Liver (tissue), 9 donors: ENCODE measurements around the gene CNTD1. TPM values are rescaled to one million over a fixed set of nuclear protein-coding genes. Genes with fewer than 3 reads are reported as not detected.
A peak's percentile ranks its signal among the peaks of the same experiment; 100 is the strongest.

Source experiments
- DNase-seq: peaks from one replicate; pipeline ENCODE4 v3.0.0-alpha.2; 2017; ENCODE audit warnings: low spot score
- H3K27ac ChIP-seq, 2 donors: one replicate each; pipeline ENCODE4 v1.7.0; 2013; ENCODE audit warnings: inconsistent platforms in 2 of 2, low read length in 2 of 2, control low read depth in 1 of 2, low read depth in 1 of 2, mild to moderate bottlenecking in 1 of 2
- H3K27me3 ChIP-seq, 4 donors: one replicate each; pipeline versions ENCODE4 v1.6.1 to v1.7.0; 2013; ENCODE audit warnings: low read length in 3 of 4, inconsistent platforms in 1 of 4, mild to moderate bottlenecking in 1 of 4, moderate library complexity in 1 of 4; ENCODE audit not compliant: control insufficient read depth in 4 of 4, insufficient read depth in 4 of 4
- H3K36me3 ChIP-seq, 4 donors: one replicate each; pipeline versions ENCODE4 v1.6.1 to v1.7.0; 2013; ENCODE audit warnings: low read length in 3 of 4, mild to moderate bottlenecking in 3 of 4, low read depth in 1 of 4, moderate library complexity in 1 of 4; ENCODE audit not compliant: control insufficient read depth in 4 of 4, insufficient read depth in 3 of 4
- H3K4me1 ChIP-seq, 4 donors: one replicate each; pipeline versions ENCODE4 v1.6.1 to v1.7.0; 2013; ENCODE audit warnings: low read length in 3 of 4, mild to moderate bottlenecking in 3 of 4, moderate library complexity in 1 of 4; ENCODE audit not compliant: control insufficient read depth in 4 of 4, insufficient read depth in 4 of 4
- H3K4me3 ChIP-seq, 3 donors: one replicate each; pipeline versions ENCODE4 v1.6.1 to v1.7.0; 2013; ENCODE audit warnings: low read length in 3 of 3, control low read depth in 1 of 3, low read depth in 1 of 3, mild to moderate bottlenecking in 1 of 3
- H3K9ac ChIP-seq, 2 donors: one replicate each; pipeline ENCODE4 v1.7.0; 2013; ENCODE audit warnings: low read length in 2 of 2, mild to moderate bottlenecking in 2 of 2, moderate library complexity in 2 of 2, control low read depth in 1 of 2, low read depth in 1 of 2
- H3K9me3 ChIP-seq, 4 donors: one replicate each; pipeline versions ENCODE4 v1.6.1 to v1.7.0; 2013; ENCODE audit warnings: low read length in 3 of 4; ENCODE audit not compliant: control insufficient read depth in 4 of 4
- CTCF ChIP-seq: fragments of 150-350 bp; IDR thresholded peaks from 2 replicates; pipeline ENCODE4 v1.5.1; 2017; ENCODE audit warnings: improper control_type of control experiment, low read depth, low read length; ENCODE audit not compliant: missing input control
- EGR1 ChIP-seq, 2 donors: IDR thresholded peaks; 2 replicates each; pipeline ENCODE4 v1.6.1; 2016 to 2018; ENCODE audit warnings: antibody characterized with exemption in 2 of 2, low read depth in 2 of 2
- FOXA1 ChIP-seq: IDR thresholded peaks from 2 replicates; pipeline ENCODE4 v1.6.1; 2016; ENCODE audit warnings: antibody characterized with exemption
- FOXA2 ChIP-seq: IDR thresholded peaks from 2 replicates; pipeline ENCODE4 v1.6.1; 2016; ENCODE audit warnings: antibody characterized with exemption
- GABPA ChIP-seq, 2 donors: IDR thresholded peaks in 1 of 2; conservative IDR thresholded peaks in 1 of 2; 2 replicates each; pipeline ENCODE4 v1.6.1; 2016; ENCODE audit warnings: antibody characterized with exemption in 2 of 2, mild to moderate bottlenecking in 1 of 2, moderate library complexity in 1 of 2
- HNF4A ChIP-seq, 2 donors: conservative IDR thresholded peaks; 2 replicates each; pipeline ENCODE4 v1.6.1; 2016; ENCODE audit warnings: antibody characterized with exemption in 2 of 2, mild to moderate bottlenecking in 2 of 2
- JUND ChIP-seq, 2 donors: IDR thresholded peaks; 2 replicates each; pipeline ENCODE4 v1.6.1; 2016; ENCODE audit warnings: antibody characterized with exemption in 2 of 2
- MAX ChIP-seq: IDR thresholded peaks from 2 replicates; pipeline ENCODE4 v1.6.1; 2016; ENCODE audit warnings: antibody characterized with exemption
- NR2F2 ChIP-seq: IDR thresholded peaks from 2 replicates; pipeline ENCODE4 v1.6.1; 2016; ENCODE audit warnings: antibody characterized with exemption
- RAD21 ChIP-seq, 2 donors: IDR thresholded peaks; 2 replicates each; pipeline ENCODE4 v1.6.1; 2016; ENCODE audit warnings: antibody characterized with exemption in 2 of 2, mild to moderate bottlenecking in 2 of 2
- REST ChIP-seq: IDR thresholded peaks from 2 replicates; pipeline ENCODE4 v1.6.1; 2016; ENCODE audit warnings: antibody characterized with exemption, mild to moderate bottlenecking
- RXRA ChIP-seq, 2 donors: IDR thresholded peaks; 2 replicates each; pipeline ENCODE4 v1.6.1; 2017 to 2018; ENCODE audit warnings: antibody characterized with exemption in 2 of 2, mild to moderate bottlenecking in 1 of 2
- SP1 ChIP-seq: IDR thresholded peaks from 2 replicates; pipeline ENCODE4 v1.6.1; 2018; ENCODE audit warnings: antibody characterized with exemption, mild to moderate bottlenecking
- WGBS: extraction: QIAGEN DNeasy Blood & Tissue Kit; methylation state at CpG from one replicate; pipeline ENCODE4 v1.1.7; 2013; 5-methylcytosine and 5-hydroxymethylcytosine counted together
- polyA plus RNA-seq, 2 donors: library from polyadenylated mRNA; stranded (reverse) in 1 of 2; unstranded in 1 of 2; fragments of 200-250 nt in 1 of 2; fragments of >200 nt in 1 of 2; fragmentation: Nextera tagmentation in 1 of 2; extraction: Ambion mirVana in 1 of 2; gene quantifications; one replicate each; pipeline versions ENCODE4 v1.2.1 to v1.2.3, GENCODE V29; 2013 to 2015
- total RNA-seq, 2 donors: library from RNA; depleted of rRNA; stranded (reverse); fragments of >200 nt; gene quantifications; one replicate each; pipeline ENCODE4 v1.2.3, GENCODE V29; 2014
- donor health status: healthy.
- donor health status: healthy.
- donor health status: healthy.
- donor health status: healthy.
- donor health status: healthy.

CNTD1 gene
- total and polyA plus RNA-seq, 4 donors, result 0.28 to 0.93 (median 0.89) TPM; not detected in 1

- DNase-seq, result no peak
- H3K27ac ChIP-seq, result no peak overlapping the region
- WGBS, result 53% methylated on average over 2 of the region's 2 CpGs
- no peaks in the 10 kb centered on the region for H3K36me3 ChIP-seq
- no peak for TF ChIP-seq FOXA1
- no peak for TF ChIP-seq NR2F2
- no peak for TF ChIP-seq MAX
- no peak for TF ChIP-seq JUND (IDR thresholded peaks at IDR 0.05)
- TF ChIP-seq RAD21 (IDR thresholded peaks at IDR 0.05), result no peak
- TF ChIP-seq FOXA2, result no peak
- TF ChIP-seq REST, result no peak
- no peak for TF ChIP-seq RXRA (IDR thresholded peaks at IDR 0.05)
- no peak for TF ChIP-seq HNF4A (conservative IDR thresholded peaks at IDR 0.05)
- no peak for TF ChIP-seq GABPA (IDR thresholded peaks at IDR 0.05 in 1 of 2, conservative IDR thresholded peaks at IDR 0.05 in 1 of 2)
- TF ChIP-seq EGR1 (IDR thresholded peaks at IDR 0.05; ENCODE audit: low read depth in 2 of 2), result no peak
- no peak for TF ChIP-seq CTCF
- no peaks in the 10 kb centered on the region for H3K9me3 ChIP-seq
- H3K9ac ChIP-seq, result no peak overlapping the region
- H3K4me3 ChIP-seq, result no peak overlapping the region
- no peaks in the 10 kb centered on the region for H3K27me3 ChIP-seq
- peaks cover 0 to 13% (median 9%) of the 10 kb centered on the region in 4 donors for H3K4me1 ChIP-seq
Measured at GRCh38 chr17:42803074-42803883, 4.6 kb downstream of the CNTD1 start.

GRCh38 chr17:42804918-42805367, 6.3 kb downstream of the CNTD1 start:
- Histone ChIP-seq H3K27me3 (no peaks in the 10 kb centered on the region), H3K36me3 (no peaks in the 10 kb centered on the region), H3K4me3 (no peak overlapping the region), H3K9ac (no peak overlapping the region), H3K9me3 (no peaks in the 10 kb centered on the region), H3K4me1 (peaks cover 0 to 14% (median 5%) of the 10 kb centered on the region in 4 donors), H3K27ac (no peak overlapping the region)
- peak; percentile 31 for TF ChIP-seq FOXA2
- peak in 1 of 2 donors; percentile 9 for TF ChIP-seq RXRA (IDR thresholded peaks at IDR 0.05)
- TF ChIP-seq HNF4A (conservative IDR thresholded peaks at IDR 0.05), result peak in 1 of 2 donors; percentile 37
- peak; percentile 46 for TF ChIP-seq SP1
- TF ChIP-seq NR2F2, result no peak
- 72% methylated on average over 1 of the region's 1 CpG for WGBS
- no peak for DNase-seq
